ENCODE results near the gene SNRNP70. TPM values are rescaled to one million over a fixed set of nuclear protein-coding genes. Genes with fewer than 3 reads are reported as not detected.

Gene SNRNP70
- total RNA-seq, 2 experiments from 2014 or later, result 181 to 392 TPM

DNA sequence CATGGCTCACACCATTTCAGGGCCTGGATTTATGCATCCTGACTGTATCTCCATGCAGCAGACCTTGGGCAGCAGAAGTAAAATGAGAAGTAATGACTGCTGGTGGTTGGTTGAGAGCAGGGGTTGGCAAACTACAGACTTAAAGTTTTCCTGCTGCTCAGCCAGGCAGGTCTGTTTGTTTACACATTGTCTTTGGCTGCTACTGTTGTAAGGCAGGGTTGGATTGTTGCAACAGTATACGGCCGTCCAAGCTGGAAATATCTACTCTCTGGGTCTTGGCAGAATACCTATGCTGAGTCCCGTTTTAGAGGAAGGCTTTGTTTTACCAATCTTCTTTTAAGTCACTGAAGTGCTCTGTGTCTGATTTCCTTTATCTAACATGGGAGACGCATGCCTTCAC lies 13.5 kb downstream of the SNRNP70 start:
- no peaks in the 10 kb centered on the region for H3K4me1 ChIP-seq (ENCODE audit: insufficient read depth, low read length, poor library complexity, severe bottlenecking)
- TF ChIP-seq CTCF (conservative IDR thresholded peaks at IDR 0.05; ENCODE audit: low read length) (no peak), EZH2phosphoT487 (IDR thresholded peaks at IDR 0.05; ENCODE audit: borderline replicate concordance, low read depth, low read length) (no peak)
- peaks cover 97% of the 10 kb centered on the region for H3K36me3 ChIP-seq (ENCODE audit: insufficient read depth, low read length)
- H3K4me3 ChIP-seq (ENCODE audit: low read depth, low read length, poor library complexity, severe bottlenecking), result no peak overlapping the region
- H2AFZ ChIP-seq (ENCODE audit: low read length), result no peak overlapping the region
- H3K4me2 ChIP-seq (ENCODE audit: low read length), result no peak overlapping the region
- POLR2A ChIA-PET, result interaction anchor here (0.6 kb wide), 1 partner anchor 347 kb away, joined by 5 read pairs; no protein-coding TSS in a partner anchor
- no peaks in the 10 kb centered on the region; the same call in 1 of the 2 replicates for H4K20me1 ChIP-seq (ENCODE audit: insufficient read depth, low read length)
- CTCF ChIA-PET (ENCODE audit: unreplicated experiment), result interaction anchor here (2.1 kb wide), 1 partner anchor 127 kb away, joined by 6 read pairs; no protein-coding TSS in a partner anchor
- intact Hi-C loops (cut with micrococcal nuclease; ENCODE audit: unreplicated experiment), result loop anchor here (5.0 kb wide), 2 partner anchors 109 to 129 kb away; no protein-coding TSS in a partner anchor
- H3K27ac ChIP-seq (ENCODE audit: low read depth, low read length, poor library complexity, severe bottlenecking), result no peak overlapping the region
- H3K9me3 ChIP-seq (ENCODE audit: low read length), result no peaks in the 10 kb centered on the region
- no peak for DNase-seq (ENCODE audit: low spot score)
- no peaks in the 10 kb centered on the region; the same call in 1 of the 2 replicates for H3K79me2 ChIP-seq (ENCODE audit: insufficient read depth, low read depth, low read length)
- no TSS peak for BruUV-seq (replicated peaks)
- H3K9me2 ChIP-seq (ENCODE audit: insufficient read depth, low read length), result no peaks in the 10 kb centered on the region

GRCh38 chr19:49101160-49101559 lies 15.9 kb downstream of the SNRNP70 start:
- Histone ChIP-seq H3K27ac (ENCODE audit: low read depth, low read length, poor library complexity, severe bottlenecking) (no peak overlapping the region), H3K79me2 (ENCODE audit: insufficient read depth, low read depth, low read length) (no peaks in the 10 kb centered on the region; the same call in 1 of the 2 replicates), H2AFZ (ENCODE audit: low read length) (no peak overlapping the region), H3K4me1 (ENCODE audit: insufficient read depth, low read length, poor library complexity, severe bottlenecking) (no peaks in the 10 kb centered on the region), H4K20me1 (ENCODE audit: insufficient read depth, low read length) (no peaks in the 10 kb centered on the region; the same call in 1 of the 2 replicates), H3K9me3 (ENCODE audit: low read length) (no peaks in the 10 kb centered on the region), H3K4me3 (ENCODE audit: low read depth, low read length, poor library complexity, severe bottlenecking) (no peak overlapping the region), H3K36me3 (ENCODE audit: insufficient read depth, low read length) (peaks cover 97% of the 10 kb centered on the region), H3K9me2 (ENCODE audit: insufficient read depth, low read length) (no peaks in the 10 kb centered on the region), H3K4me2 (ENCODE audit: low read length) (no peak overlapping the region)
- ChIA-PET POLR2A (interaction anchor here (0.6 kb wide), 1 partner anchor 99 kb away, joined by 7 read pairs; no protein-coding TSS in a partner anchor), CTCF (ENCODE audit: unreplicated experiment) (no interaction called here)
- intact Hi-C loops (cut with micrococcal nuclease; ENCODE audit: unreplicated experiment), result no loop called here
- no TSS peak for BruUV-seq (replicated peaks)
- no peak for DNase-seq (ENCODE audit: low spot score)
- TF ChIP-seq EZH2phosphoT487 (IDR thresholded peaks at IDR 0.05; ENCODE audit: borderline replicate concordance, low read depth, low read length) (no peak), CTCF (conservative IDR thresholded peaks at IDR 0.05; ENCODE audit: low read length) (no peak)

GRCh38 chr19:49102303-49102702 lies 17.1 kb downstream of the SNRNP70 start:
- no peak overlapping the region for H3K27ac ChIP-seq (ENCODE audit: low read depth, low read length, poor library complexity, severe bottlenecking)
- no peak overlapping the region for H2AFZ ChIP-seq (ENCODE audit: low read length)
- TF ChIP-seq EZH2phosphoT487 (IDR thresholded peaks at IDR 0.05; ENCODE audit: borderline replicate concordance, low read depth, low read length), result no peak
- no peak for TF ChIP-seq CTCF (conservative IDR thresholded peaks at IDR 0.05; ENCODE audit: low read length)
- BruUV-seq (replicated peaks), result no TSS peak
- intact Hi-C loops (cut with micrococcal nuclease; ENCODE audit: unreplicated experiment), result no loop called here
- H3K9me3 ChIP-seq (ENCODE audit: low read length), result no peaks in the 10 kb centered on the region
- no peaks in the 10 kb centered on the region; the same call in 1 of the 2 replicates for H3K79me2 ChIP-seq (ENCODE audit: insufficient read depth, low read depth, low read length)
- H3K4me2 ChIP-seq (ENCODE audit: low read length), result no peak overlapping the region
- H3K36me3 ChIP-seq (ENCODE audit: insufficient read depth, low read length), result peaks cover 97% of the 10 kb centered on the region
- H3K4me3 ChIP-seq (ENCODE audit: low read depth, low read length, poor library complexity, severe bottlenecking), result no peak overlapping the region
- H3K9me2 ChIP-seq (ENCODE audit: insufficient read depth, low read length), result no peaks in the 10 kb centered on the region
- ChIA-PET CTCF (ENCODE audit: unreplicated experiment) (no interaction called here), POLR2A (no interaction called here)
- H4K20me1 ChIP-seq (ENCODE audit: insufficient read depth, low read length), result no peaks in the 10 kb centered on the region; the same call in 1 of the 2 replicates
- DNase-seq (ENCODE audit: low spot score), result no peak
- H3K4me1 ChIP-seq (ENCODE audit: insufficient read depth, low read length, poor library complexity, severe bottlenecking), result no peaks in the 10 kb centered on the region
